GM12878 (cell line): ENCODE measurements around the gene REV3L.

Experiments
- FOS ChIP-seq: IDR thresholded peaks from 3 replicates; pipeline ENCODE4 v1.6.1; 2011; ENCODE audit warnings: borderline replicate concordance; ENCODE audit not compliant: insufficient read length; ENCODE audit errors: extremely low read depth
- GABPA ChIP-seq: IDR thresholded peaks from 2 replicates; pipeline ENCODE4 v1.6.1; 2014; ENCODE audit warnings: antibody characterized with exemption, low read depth, mild to moderate bottlenecking, inconsistent platforms
- POLR2AphosphoS5 ChIP-seq: IDR thresholded peaks from 2 replicates; pipeline ENCODE4 v1.6.1; 2011; ENCODE audit warnings: mild to moderate bottlenecking, low read length, inconsistent platforms
- RAD21 ChIP-seq: IDR thresholded peaks from 2 replicates; pipeline ENCODE4 v1.6.1; 2011; ENCODE audit warnings: mild to moderate bottlenecking, low read depth, low read length, moderate library complexity; ENCODE audit not compliant: insufficient read depth
- TARDBP ChIP-seq: IDR thresholded peaks from 2 replicates; pipeline ENCODE4 v1.6.1; 2016; ENCODE audit warnings: borderline replicate concordance
- TF ChIP-seq, protein P1 (sequence below): IDR thresholded peaks from 2 replicates; pipeline ENCODE4 v1.6.1; 2012; ENCODE audit warnings: low read depth, low read length, improper control_type of control experiment
- TF ChIP-seq, protein P2 (sequence below), 3 experiments: IDR thresholded peaks in 2 of 3; conservative IDR thresholded peaks in 1 of 3; 2 replicates each; pipeline ENCODE4 v1.5.1; 2011; ENCODE audit warnings: low read depth in 3 of 3, low read length in 3 of 3, mild to moderate bottlenecking in 3 of 3, control low read depth in 2 of 3, moderate library complexity in 2 of 3, inconsistent platforms in 1 of 3, mixed read lengths in 1 of 3; ENCODE audit not compliant: control insufficient read depth in 2 of 3, insufficient read depth in 1 of 3; ENCODE audit errors: extremely low read depth in 1 of 3

DNA sequence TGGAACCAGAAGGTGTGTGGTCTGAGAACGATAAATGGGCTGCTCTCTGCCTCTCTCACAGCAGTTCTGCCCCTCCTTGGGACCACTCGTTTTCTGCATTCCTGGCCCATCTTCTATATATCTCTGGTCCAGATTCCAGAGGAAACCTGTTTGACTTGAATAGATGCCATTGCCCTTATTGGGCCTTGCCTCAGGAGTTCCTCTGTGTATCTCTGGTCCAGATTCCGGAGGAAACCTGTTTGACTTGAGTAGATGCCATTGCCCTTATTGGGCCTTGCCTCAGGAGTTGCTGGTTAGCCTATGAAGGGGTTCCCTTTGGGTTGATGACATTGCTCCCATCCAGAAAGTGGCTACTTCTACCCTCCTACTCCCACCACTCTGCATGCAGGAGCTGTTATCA lies 206.3 kb downstream of the REV3L start:
- TF ChIP-seq, protein P1, sequence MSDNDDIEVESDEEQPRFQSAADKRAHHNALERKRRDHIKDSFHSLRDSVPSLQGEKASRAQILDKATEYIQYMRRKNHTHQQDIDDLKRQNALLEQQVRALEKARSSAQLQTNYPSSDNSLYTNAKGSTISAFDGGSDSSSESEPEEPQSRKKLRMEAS, result no peak
- TF ChIP-seq, protein P2, sequence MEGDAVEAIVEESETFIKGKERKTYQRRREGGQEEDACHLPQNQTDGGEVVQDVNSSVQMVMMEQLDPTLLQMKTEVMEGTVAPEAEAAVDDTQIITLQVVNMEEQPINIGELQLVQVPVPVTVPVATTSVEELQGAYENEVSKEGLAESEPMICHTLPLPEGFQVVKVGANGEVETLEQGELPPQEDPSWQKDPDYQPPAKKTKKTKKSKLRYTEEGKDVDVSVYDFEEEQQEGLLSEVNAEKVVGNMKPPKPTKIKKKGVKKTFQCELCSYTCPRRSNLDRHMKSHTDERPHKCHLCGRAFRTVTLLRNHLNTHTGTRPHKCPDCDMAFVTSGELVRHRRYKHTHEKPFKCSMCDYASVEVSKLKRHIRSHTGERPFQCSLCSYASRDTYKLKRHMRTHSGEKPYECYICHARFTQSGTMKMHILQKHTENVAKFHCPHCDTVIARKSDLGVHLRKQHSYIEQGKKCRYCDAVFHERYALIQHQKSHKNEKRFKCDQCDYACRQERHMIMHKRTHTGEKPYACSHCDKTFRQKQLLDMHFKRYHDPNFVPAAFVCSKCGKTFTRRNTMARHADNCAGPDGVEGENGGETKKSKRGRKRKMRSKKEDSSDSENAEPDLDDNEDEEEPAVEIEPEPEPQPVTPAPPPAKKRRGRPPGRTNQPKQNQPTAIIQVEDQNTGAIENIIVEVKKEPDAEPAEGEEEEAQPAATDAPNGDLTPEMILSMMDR (IDR thresholded peaks at IDR 0.05 in 2 of 3, conservative IDR thresholded peaks at IDR 0.05 in 1 of 3; ENCODE audit: control insufficient read depth in 2 of 3, extremely low read depth in 1 of 3, insufficient read depth in 1 of 3, low read depth in 3 of 3, low read length in 3 of 3), result no peak
- TF ChIP-seq RAD21 (no peak), FOS (no peak), TARDBP (no peak), GABPA (no peak), POLR2AphosphoS5 (no peak)
